K562 (cell line): ENCODE results near the gene MBNL2. TPM values are rescaled to one million over a fixed set of nuclear protein-coding genes. Genes with fewer than 3 reads are reported as not detected.

ENCODE experiments used
- ATF3 ChIP-seq, 2 experiments: fragments of 450-650 bp in 1 of 2; sonication (generic) in 1 of 2; formaldehyde crosslinking in 1 of 2; IDR thresholded peaks in 1 of 2; conservative IDR thresholded peaks in 1 of 2; 2 replicates each; pipeline versions ENCODE4 v1.6.1 to v1.8.1; 2016 to 2023; ENCODE audit warnings: mild to moderate bottlenecking in 2 of 2, moderate library complexity in 2 of 2, inconsistent platforms in 1 of 2, missing genetic modification reagents in 1 of 2
- CBX3 ChIP-seq, 2 experiments: IDR thresholded peaks; 1 replicate in 1 of 2; 2 replicates in 1 of 2; pipeline ENCODE4 v1.6.1; 2012; ENCODE audit warnings: inconsistent platforms in 2 of 2, low read length in 2 of 2, borderline replicate concordance in 1 of 2, control low read depth in 1 of 2
- CUX1 ChIP-seq: fragments of 200-800 bp; sonication (Bioruptor generic); IDR thresholded peaks from 2 replicates; pipeline ENCODE4 v1.6.1; 2016; ENCODE audit warnings: missing genetic modification characterization, missing compliant biosample characterization
- ELF1 ChIP-seq: fragments of 200-800 bp; sonication (Bioruptor generic); IDR thresholded peaks from 2 replicates; pipeline ENCODE4 v1.6.1; 2016; ENCODE audit warnings: missing genetic modification characterization, missing compliant biosample characterization
- ELK1 ChIP-seq: sonication (generic); formaldehyde crosslinking; IDR thresholded peaks from 2 replicates; pipeline ENCODE4 v1.8.1; 2022; ENCODE audit warnings: missing genetic modification reagents
- GATA2 ChIP-seq: sonication (generic); formaldehyde crosslinking; IDR thresholded peaks from 2 replicates; pipeline ENCODE4 v1.4.0; 2020; ENCODE audit warnings: mild to moderate bottlenecking, missing genetic modification reagents
- GATAD2B ChIP-seq: fragments of 450-650 bp; IDR thresholded peaks from 2 replicates; pipeline ENCODE4 v1.6.1; 2017; ENCODE audit warnings: mild to moderate bottlenecking, borderline replicate concordance
- HNRNPK ChIP-seq: fragments of 200-400 bp; formaldehyde crosslinking; IDR thresholded peaks from one replicate; pipeline ENCODE4 v1.6.1; 2018; ENCODE audit warnings: mild to moderate bottlenecking, low read depth, low read length; ENCODE audit not compliant: poor library complexity, severe bottlenecking
- IFI16 ChIP-seq: fragments of 250-450 bp; sonication (Bioruptor Pico); IDR thresholded peaks from 2 replicates; pipeline ENCODE4 v2.1.2; 2022; ENCODE audit warnings: mild to moderate bottlenecking, inconsistent platforms
- POLR2B ChIP-seq: fragments of 450-650 bp; IDR thresholded peaks from 2 replicates; pipeline ENCODE4 v1.6.1; 2018; ENCODE audit warnings: low read depth; ENCODE audit not compliant: partially characterized antibody
- POLR3A ChIP-seq: IDR thresholded peaks from 2 replicates; pipeline ENCODE4 v1.6.1; 2011; ENCODE audit warnings: borderline replicate concordance, mild to moderate bottlenecking, moderate library complexity; ENCODE audit not compliant: insufficient read length, insufficient read depth; ENCODE audit errors: extremely low read depth
- RAD21 ChIP-seq, 2 experiments: fragments of 250-450 bp in 1 of 2; fragments of 450-650 bp in 1 of 2; sonication (Bioruptor Pico) in 1 of 2; formaldehyde crosslinking in 1 of 2; IDR thresholded peaks in 1 of 2; conservative IDR thresholded peaks in 1 of 2; 2 replicates each; pipeline versions ENCODE4 v1.4.0 to v1.8.0; 2020 to 2022; ENCODE audit warnings: mild to moderate bottlenecking in 2 of 2, moderate library complexity in 1 of 2
- SAP30 ChIP-seq: fragments of 200-600 bp; sonication (generic); IDR thresholded peaks from 2 replicates; pipeline ENCODE4 v1.6.1; 2012; ENCODE audit warnings: borderline replicate concordance, low read depth, mild to moderate bottlenecking, moderate library complexity, low read length, control low read depth, inconsistent platforms; ENCODE audit not compliant: insufficient read depth, poor library complexity, severe bottlenecking
- SRSF1 ChIP-seq: fragments of 200-400 bp; formaldehyde crosslinking; IDR thresholded peaks from 2 replicates; pipeline ENCODE4 v1.6.1; 2017; ENCODE audit warnings: mild to moderate bottlenecking, low read depth, low read length, moderate library complexity
- TRIM25 ChIP-seq: fragments of 450-650 bp; IDR thresholded peaks from 2 replicates; pipeline ENCODE4 v1.7.0; 2016; ENCODE audit warnings: borderline replicate concordance
- ZNF764 ChIP-seq: fragments of 250-450 bp; sonication (Bioruptor Pico); IDR thresholded peaks from 2 replicates; pipeline ENCODE4 v1.4.0; 2020; ENCODE audit warnings: low read depth, mild to moderate bottlenecking, moderate library complexity
- ZNF778 ChIP-seq: fragments of 450-650 bp; formaldehyde crosslinking; IDR thresholded peaks from 2 replicates; pipeline ENCODE4 v1.4.0; 2020; ENCODE audit warnings: mild to moderate bottlenecking, moderate library complexity
- polyA plus RNA-seq, 8 experiments: library from polyadenylated mRNA; depleted of rRNA in 4 of 8; stranded (reverse) in 5 of 8; unstranded in 3 of 8; fragments of >200 nt; fragmentation: Nextera tagmentation in 2 of 8; fragmentation: Illumina TruSeq in 1 of 8; extraction: Ambion mirVana in 2 of 8; extraction: Trizol in 1 of 8; gene quantifications; 2 replicates each; pipeline versions ENCODE4 v1.2.1 to v1.2.3, GENCODE V29; 2011 to 2014; ENCODE audit warnings: inconsistent platforms in 1 of 8, missing spikeins in 1 of 8
- total RNA-seq, 7 experiments: library from RNA; depleted of rRNA in 6 of 7; stranded (reverse); fragments of >200 nt in 6 of 7; fragmentation: Illumina TruSeq in 2 of 7; extraction: Trizol in 2 of 7; gene quantifications; 2 replicates each; pipeline versions ENCODE4 v1.2.1 to v1.2.3, GENCODE V29; 2011 to 2021; ENCODE audit warnings: low replicate concordance in 1 of 7

The MBNL2 gene
- total and polyA plus RNA-seq, 9 of the 15 experiments (the other 6 are each of a cell fraction or from before 2014, with no cell fraction given), result 7.0 to 24.8 (median 13.8) TPM

- TF ChIP-seq CBX3 (IDR thresholded peaks at IDR 0.05; ENCODE audit: borderline replicate concordance in 1 of 2, low read length in 2 of 2) (no peak), SRSF1 (no peak), TRIM25 (no peak), ZNF778 (CRISPR knock-in tag) (no peak), CUX1 (no peak), ATF3 (IDR thresholded peaks at IDR 0.05) (no peak), ATF3 (CRISPR knock-in tag; conservative IDR thresholded peaks at IDR 0.05) (no peak), ELF1 (no peak), POLR2B (peak; percentile 47), GATAD2B (no peak), HNRNPK (no peak), ELK1 (CRISPR knock-in tag) (no peak), ZNF764 (CRISPR knock-in tag) (no peak), SAP30 (peak; percentile 9), RAD21 (CRISPR knock-in tag; conservative IDR thresholded peaks at IDR 0.05 in 1 of 2, IDR thresholded peaks at IDR 0.05 in 1 of 2) (no peak; a peak in 1 of 4 replicates), GATA2 (CRISPR knock-in tag) (no peak), IFI16 (CRISPR knock-in tag) (no peak), POLR3A (no peak)
Measured at GRCh38 chr13:97433727-97434396, 211.7 kb downstream of the MBNL2 start, which contains the start of gene RAP2A (continued).
